Measurements from ENCODE around the gene NBAS.
"Not testable (repeated sequence)": the region's sequence is repeated elsewhere in the genome, so short reads cannot be mapped to it uniquely, and the experiment has no call there.

Gene NBAS

GRCh38 chr2:15260196-15260595 lies 300.9 kb downstream of the NBAS start:
- no peak for DNase-seq

- DNase-seq = no peak
These were observed 301.8 kb downstream of the NBAS start for GRCh38 chr2:15259356-15259756.

GRCh38 chr2:15258385-15258784 lies 302.7 kb downstream of the NBAS start:
- not testable (repeated sequence) for DNase-seq

- DNase-seq = no peak
These were observed 307.3 kb downstream of the NBAS start for GRCh38 chr2:15253835-15254286.

GRCh38 chr2:15253247-15253646 lies 307.9 kb downstream of the NBAS start:
- no peak for DNase-seq

GRCh38 chr2:15251753-15252152 lies 309.4 kb downstream of the NBAS start:
- DNase-seq = no peak

GRCh38 chr2:15250946-15251345 lies 310.2 kb downstream of the NBAS start:
- DNase-seq = not testable (repeated sequence)

GRCh38 chr2:15246870-15247269 lies 314.3 kb downstream of the NBAS start:
- no peak for DNase-seq

- peak; percentile 12 for DNase-seq
These were observed 317.4 kb downstream of the NBAS start for GRCh38 chr2:15243762-15244161.

- no peak for DNase-seq
These were observed 318.1 kb downstream of the NBAS start for GRCh38 chr2:15242936-15243461.

GRCh38 chr2:15241929-15242328 lies 319.2 kb downstream of the NBAS start:
- DNase-seq = no peak

GRCh38 chr2:15241201-15241600 lies 319.9 kb downstream of the NBAS start:
- DNase-seq = no peak

GRCh38 chr2:15238028-15238427 lies 323.1 kb downstream of the NBAS start:
- DNase-seq = no peak

- no peak for DNase-seq
These were observed 330.4 kb downstream of the NBAS start for GRCh38 chr2:15230599-15231192.

- DNase-seq = no peak
These were observed 334.5 kb downstream of the NBAS start for GRCh38 chr2:15226661-15227060.

GRCh38 chr2:15225131-15225530 lies 336.0 kb downstream of the NBAS start:
- no peak for DNase-seq

GRCh38 chr2:15224641-15225040 lies 336.5 kb downstream of the NBAS start:
- no peak for DNase-seq

- peak; percentile 47 for DNase-seq
These were observed 337.2 kb downstream of the NBAS start for GRCh38 chr2:15223887-15224286.

GRCh38 chr2:15222856-15223255 lies 338.3 kb downstream of the NBAS start:
- DNase-seq = no peak

- DNase-seq = no peak
These were observed 340.5 kb downstream of the NBAS start for GRCh38 chr2:15220603-15221002.

GRCh38 chr2:15218423-15219086 lies 342.6 kb downstream of the NBAS start:
- DNase-seq = no peak

- DNase-seq = no peak
These were observed 348.9 kb downstream of the NBAS start for GRCh38 chr2:15212249-15212648.

GRCh38 chr2:15210542-15210941 lies 350.6 kb downstream of the NBAS start:
- not testable (repeated sequence) for DNase-seq

GRCh38 chr2:15206419-15206818 lies 354.7 kb downstream of the NBAS start:
- DNase-seq = no peak

All from fibroblast of skin of scalp (primary cell).